Endometrial microvascular endothelial cells (primary cell): ENCODE data around the gene WNT9A. TPM values are rescaled to one million over a fixed set of nuclear protein-coding genes. Genes with fewer than 3 reads are reported as not detected.
"Not testable (repeated sequence)": the region's sequence is repeated elsewhere in the genome, so short reads cannot be mapped to it uniquely, and the experiment has no call there.

Source experiments
- in situ Hi-C: cut with HindIII; loops from 2 replicates; pipeline ENCODE4 v1.10.0; 2017; ENCODE audit warnings: low sequenced_read_pairs, low pct_unique_long_range_greater_than_20kb; ENCODE audit errors: inconsistent ontology term
- total RNA-seq: library from RNA; depleted of rRNA; stranded (reverse); fragments of >200 nt; gene quantifications from one replicate; pipeline ENCODE4 v1.2.3, GENCODE V29; 2015; ENCODE audit errors: inconsistent ontology term

WNT9A gene, protein sequence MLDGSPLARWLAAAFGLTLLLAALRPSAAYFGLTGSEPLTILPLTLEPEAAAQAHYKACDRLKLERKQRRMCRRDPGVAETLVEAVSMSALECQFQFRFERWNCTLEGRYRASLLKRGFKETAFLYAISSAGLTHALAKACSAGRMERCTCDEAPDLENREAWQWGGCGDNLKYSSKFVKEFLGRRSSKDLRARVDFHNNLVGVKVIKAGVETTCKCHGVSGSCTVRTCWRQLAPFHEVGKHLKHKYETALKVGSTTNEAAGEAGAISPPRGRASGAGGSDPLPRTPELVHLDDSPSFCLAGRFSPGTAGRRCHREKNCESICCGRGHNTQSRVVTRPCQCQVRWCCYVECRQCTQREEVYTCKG
- not detected for total RNA-seq

DNA sequence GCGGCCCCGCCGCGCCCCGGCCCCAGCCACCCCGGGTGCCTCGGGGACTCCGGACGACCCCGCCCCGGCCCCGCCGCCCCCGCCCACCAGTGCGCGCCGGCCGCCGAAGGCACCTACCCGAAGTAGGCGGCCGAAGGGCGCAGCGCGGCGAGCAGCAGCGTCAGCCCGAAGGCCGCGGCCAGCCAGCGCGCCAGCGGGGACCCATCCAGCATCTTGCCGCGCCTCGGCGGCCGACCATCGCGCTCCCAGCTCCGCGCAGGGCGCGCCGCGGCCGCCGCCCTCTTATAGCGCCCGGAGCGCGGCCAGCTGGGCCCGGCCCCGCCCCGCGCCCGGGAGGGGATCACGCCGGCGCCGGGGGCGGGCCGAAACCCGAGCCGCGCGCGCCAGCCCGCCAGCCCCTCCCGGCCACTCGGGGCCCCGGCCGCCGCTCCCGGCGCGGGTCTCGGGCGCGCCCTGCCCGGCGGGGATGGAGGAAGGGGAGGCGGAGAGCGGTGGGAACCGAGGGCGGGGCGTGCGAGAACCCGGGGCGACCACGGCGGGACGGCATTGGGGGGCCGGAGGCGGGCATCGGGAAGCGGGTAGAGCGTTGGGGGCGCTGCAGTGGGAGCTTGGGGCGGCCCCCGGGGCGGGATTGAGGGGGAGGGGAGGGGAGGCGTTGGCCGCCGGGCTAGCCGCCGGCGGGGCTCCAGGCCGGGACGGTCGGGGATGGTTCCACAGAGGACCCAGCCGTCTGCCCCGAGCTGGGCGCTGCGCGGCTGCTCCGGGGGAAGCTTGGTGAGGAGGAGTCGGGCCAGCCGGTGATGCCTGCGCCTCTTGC is at the start of gene WNT9A:
TSS of gene WNT9A (minus strand) at position 257 of the 817 bp plus-strand sequence. CDS start at position 212, 45 bp downstream.
- in situ Hi-C loops: no loop called here

DNA sequence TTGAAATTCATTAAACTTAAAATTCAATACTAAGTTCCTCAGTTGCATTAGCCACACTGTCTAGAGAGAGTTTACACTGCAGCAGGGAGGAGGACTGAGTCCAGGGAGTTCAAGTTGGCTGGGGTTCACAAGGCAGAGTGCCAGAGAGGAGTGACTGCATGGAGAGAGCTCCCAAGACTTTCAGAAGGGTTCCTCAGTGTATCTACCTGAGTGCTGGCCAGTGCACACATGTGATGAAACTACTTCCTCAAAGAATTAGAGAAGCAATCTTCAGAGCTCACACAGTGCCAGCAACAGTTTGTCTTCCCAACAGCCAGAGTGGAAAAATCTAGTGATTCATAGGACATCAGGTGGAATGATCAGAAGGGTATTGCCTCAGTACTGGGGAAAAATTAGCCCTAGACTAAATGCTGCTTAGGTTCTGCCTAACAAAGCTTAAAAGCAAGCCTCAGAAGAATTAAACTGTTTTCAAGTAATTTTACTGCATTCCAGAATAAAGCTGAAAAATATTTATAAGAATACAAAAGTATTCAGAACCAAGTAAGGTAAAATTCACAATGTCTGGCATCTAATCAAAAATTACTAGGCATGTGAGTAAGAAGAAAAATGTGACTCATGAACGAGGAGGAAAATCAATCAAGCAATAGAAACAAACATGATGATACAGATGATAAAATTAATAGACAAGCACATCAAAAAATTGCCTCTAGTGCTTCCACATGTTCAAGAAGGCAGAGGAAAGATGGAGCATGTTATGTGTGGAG is 48.6 kb upstream of the WNT9A start:
- in situ Hi-C loops: no loop called here

DNA sequence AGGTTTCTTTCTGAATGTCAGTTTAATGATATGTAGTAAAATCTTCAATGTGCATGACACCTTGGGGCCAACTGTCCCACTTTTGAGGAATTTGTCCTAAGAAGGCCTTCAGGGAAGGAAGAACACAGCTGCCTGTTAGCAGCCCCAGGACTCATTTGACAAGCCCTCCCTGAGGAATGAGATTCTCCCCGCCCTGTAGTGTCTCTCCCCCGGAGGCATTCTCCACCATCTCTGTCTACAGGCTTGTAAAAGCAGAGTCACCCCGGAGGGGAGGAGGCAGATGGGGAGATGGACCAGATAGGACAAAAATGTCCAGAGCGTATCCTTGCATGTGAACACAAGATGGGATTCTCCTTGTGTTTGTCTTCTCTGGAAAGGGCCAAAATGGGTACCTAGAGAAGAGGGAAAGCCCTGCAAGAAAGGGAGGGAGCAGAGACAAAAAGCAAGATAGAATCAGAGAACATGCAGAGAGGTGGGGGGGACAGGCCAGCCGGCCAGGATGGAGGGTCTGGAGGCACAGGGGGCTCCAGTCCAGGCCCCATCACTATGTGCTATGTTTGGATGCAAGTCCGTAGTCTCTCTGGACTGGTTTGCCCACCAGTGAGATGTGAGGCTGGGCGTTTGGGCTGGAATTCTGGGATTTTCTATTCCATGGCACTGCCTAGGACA is 47.0 kb upstream of the WNT9A start:
- in situ Hi-C loops: no loop called here

DNA sequence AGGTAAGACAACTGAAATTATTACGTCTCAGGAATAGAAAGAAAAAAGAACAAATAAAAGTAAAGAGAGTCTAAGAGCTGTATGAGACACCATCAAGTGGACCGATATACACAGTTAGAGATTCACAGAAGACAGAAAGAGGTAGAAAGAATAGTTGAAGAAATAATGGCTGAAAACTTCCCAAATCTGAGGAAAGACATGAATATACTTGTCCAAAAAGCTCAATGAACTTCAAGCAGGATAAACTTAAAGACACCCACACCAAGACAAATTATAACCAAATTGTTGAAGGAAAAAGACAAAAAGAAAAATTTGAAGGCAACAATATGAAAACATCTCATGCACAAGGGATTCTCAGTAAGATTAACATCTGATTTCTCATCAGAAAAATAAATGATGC is 39.4 kb upstream of the WNT9A start:
- in situ Hi-C loops: no loop called here

DNA sequence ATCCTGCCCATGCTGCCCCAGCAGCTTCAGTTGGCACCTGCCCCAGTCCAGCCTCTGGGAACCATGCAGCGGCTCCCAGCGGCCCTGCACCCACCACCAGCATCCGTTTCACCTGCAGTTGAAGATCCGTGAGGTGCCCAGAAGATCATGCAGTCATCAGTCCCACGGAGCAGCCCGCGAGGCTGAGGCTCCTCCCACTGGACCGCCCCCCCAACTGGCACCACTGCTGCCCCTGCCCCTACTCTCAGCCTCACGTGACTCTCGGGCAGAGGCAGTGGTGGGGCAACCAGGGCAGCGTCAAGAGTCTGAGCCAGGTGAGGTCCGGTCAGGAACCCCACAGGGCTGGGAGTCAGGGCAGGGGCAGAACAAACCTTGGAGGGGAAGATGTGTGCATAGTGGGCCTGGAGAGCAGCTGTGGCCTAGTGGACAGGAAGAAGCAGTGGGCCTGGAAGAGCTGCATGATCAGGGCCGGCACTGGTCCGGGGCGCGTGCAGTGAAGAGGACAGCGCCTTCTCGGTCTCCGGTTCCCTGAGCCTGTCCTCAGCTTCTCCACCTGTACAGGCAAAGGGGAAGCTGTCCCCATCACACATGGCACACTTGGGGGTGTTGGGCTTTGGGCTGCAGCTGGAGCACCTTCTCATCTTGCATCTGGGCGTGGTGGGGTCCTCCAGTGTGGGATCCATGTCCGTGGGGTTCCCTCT is 28.0 kb upstream of the WNT9A start:
- in situ Hi-C loops: not testable (repeated sequence)

DNA sequence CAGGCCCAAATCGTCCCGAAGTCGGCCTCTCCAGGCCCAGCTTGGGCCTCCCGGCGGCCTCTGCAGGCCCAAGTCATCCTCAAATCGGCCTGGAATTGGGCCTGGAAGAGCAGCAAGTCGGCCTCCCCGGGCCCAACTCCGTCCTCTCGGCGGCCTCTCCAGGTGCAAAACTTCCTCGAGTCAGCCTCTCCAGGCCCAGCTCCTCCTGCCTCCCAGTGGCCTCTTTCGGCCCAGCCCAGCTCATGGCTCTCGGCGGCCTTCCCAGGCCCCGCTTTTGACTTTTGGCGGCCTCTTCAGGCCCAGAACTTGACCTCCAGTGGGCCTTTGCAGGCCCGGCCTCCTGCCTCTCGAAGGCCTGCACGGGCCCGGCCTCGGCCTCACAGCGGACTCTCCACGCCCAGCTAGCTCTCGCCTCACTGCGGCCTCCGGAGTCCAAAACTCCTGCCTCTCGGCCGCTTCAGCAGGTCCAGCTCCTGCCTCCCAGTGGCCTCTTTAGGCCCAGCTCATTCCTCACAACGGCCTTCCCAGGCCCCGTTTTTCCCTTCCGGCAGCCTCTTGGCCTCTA is 26.1 kb upstream of the WNT9A start:
- in situ Hi-C loops: not testable (repeated sequence)

DNA sequence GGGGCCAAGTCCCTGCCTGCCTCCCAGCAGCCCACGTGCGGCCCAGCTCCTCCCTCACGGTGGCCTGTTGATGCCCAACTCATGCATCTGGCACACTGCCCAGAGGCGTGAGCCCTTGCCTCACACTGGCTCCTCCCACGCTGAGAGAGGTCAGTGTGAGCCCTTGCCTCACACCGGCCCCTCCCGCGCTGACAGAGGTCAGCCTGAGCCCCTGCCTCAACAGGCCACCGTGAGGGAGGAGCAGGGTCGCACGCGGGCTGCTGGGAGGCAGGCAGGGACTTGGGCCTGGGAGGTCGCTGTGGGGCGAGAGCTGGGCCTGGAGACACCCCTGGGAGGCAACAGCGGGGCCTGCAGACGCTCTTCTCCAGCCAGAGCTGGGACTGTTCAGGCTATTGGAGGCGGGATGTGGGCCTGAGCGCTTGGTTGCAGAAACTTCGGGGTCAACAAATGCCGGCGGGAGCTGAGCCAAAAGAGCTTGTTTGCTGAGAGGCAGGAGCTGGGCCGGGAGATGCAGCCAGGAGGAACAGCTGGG is 25.2 kb upstream of the WNT9A start:
- in situ Hi-C loops: not testable (repeated sequence)

DNA sequence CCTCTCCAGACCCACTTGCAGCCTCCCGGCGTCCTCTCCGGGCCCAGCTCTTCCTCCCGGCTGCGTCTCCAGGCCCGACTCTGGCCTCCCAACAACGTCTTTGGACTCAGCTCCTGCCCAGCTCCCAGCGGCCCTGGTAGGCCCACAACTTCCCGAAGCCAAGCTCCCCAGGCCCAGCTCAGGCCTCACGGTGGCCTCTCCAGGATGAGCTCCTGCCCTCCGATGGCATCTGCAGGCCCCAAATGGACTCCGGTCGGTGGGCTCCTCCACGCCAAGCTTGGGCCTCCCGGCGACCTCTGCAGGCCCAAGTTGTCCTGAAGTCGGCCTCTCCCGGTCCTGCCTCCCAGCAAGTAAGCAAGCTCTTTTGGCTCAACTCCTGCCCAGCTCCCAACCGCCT is 24.5 kb upstream of the WNT9A start:
- in situ Hi-C loops: not testable (repeated sequence)

DNA sequence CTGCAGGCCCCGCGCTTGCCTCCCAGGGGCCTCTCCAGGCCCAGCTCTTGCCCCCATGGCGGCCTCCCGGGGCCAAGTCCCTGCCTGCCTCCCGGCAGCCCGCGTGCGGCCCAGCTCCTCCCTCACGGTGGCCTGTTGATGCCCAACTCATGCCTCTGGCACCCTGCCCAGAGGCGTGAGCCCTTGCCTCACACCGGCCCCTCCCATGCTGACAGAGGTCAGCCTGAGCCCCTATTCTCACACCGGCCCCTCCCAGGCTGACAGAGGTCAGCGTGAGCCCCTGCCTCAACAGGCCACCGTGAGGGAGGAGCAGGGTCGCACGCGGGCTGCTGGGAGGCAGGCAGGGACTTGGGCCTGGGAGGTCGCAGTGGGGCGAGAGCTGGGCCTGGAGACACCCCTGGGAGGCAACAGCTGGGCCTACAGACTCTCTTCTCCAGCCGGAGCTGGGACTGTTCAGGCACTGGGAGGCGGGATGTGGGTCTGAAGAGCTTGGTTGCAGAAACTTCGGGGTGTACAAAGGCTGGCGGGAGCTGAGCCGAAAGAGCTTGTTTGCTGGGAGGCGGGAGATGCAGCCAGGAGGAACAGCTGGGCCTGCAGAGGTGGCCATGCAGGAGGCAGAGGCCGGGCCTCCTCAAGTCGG is 24.0 kb upstream of the WNT9A start:
- in situ Hi-C loops: not testable (repeated sequence)

DNA sequence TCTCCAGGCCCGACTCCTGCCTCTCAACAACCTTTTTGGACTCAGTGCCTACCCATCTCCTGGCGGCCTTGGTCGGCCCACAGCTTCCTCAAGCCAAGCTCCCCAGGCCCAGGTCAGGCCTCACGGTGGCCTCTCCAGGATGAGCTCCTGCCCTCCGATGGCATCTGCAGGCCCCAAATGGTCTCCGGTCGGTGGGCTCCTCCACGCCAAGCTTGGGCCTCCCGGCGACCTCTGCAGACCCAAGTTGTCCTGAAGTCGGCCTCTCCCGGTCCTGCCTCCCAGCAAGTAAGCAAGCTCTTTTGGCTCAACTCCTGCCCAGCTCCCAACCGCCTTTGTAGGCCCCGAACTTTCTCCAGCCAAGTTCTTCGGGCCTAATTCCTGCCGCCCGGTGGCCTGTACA is 23.5 kb upstream of the WNT9A start:
- in situ Hi-C loops: not testable (repeated sequence)

DNA sequence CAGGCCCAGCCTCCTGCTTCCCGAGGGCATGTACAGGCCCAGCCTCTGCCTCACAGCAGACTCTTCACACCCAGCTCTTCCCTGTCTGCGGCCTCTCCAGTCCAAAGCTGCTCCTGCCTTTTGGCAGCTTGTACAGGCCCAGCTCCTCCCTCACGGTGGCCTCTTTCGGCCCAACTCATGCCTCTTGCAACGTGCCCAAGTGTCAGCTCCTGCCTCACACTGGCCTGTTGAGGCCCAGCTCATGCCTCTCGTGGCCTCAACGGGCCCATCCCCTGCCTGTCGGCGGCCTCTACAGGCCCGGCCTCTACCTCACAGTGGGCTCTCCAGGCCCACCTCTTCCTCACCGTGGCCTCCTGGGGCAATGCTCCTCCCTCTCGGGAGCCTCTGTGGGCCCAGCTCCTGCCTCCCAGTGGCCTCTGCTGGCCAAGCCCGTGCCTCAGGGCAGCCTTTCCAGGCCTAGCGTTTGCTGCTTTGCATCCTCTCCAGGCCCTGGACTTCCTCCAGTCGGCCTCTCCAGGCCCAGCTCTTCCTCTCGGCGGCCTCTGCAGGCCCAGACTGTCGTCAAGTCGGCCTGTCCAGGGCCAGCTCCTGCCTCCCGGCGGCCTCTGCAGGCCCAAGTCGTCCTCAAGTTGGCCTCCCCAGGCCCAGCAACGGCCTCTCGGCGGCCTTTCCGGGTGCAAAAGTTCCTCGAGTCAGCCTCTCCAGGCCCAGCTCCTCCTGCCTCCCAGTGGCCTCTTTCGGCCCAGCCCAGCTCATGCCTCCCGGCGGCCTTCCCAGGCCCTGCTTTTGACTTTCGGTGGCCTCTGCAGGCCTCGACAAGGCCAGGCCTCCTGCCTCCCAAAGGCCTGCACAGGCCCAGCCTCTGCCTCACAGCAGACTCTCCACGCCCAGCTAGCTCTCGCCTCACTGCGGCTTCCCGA is 22.6 kb upstream of the WNT9A start:
- in situ Hi-C loops: not testable (repeated sequence)

DNA sequence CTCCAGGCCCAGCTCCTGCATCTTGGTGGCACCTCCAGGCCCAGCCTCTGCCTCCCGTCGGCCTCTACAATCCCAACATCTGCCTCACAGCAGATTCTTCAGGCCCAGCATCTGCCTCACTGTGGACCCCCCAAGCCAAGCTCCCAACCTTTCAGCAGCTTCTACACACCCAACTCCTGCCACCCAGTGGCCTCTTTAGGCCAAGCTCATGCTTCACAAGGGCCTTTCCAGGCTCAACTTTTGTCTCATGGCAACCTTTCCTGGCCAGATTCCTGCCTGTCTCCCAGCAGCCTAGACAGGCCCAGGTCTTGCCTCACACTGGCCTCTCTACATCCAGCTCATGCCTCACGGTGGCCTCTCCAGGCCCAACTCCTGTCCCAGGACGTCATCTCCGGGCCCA is 20.1 kb upstream of the WNT9A start:
- in situ Hi-C loops: not testable (repeated sequence)

DNA sequence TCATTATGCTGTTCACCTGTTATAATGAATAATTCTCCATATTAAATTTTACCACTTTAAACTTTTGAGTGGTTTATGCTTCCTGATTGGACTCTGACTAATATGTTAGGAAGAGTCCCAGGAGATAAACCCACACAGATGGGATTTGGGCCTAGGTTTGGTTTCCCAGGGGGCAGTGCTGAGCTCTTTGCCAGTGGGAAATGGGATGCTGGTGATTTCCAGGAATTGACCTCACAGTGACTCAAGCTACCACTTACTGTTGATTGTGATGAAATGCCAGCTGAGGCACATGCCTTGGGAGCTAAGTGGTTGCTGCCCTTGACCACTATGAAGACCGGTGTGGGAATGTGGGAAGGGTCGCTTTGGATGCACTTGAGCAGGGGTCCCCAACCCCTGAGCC is 19.0 kb upstream of the WNT9A start:
- in situ Hi-C loops: not testable (repeated sequence)

DNA sequence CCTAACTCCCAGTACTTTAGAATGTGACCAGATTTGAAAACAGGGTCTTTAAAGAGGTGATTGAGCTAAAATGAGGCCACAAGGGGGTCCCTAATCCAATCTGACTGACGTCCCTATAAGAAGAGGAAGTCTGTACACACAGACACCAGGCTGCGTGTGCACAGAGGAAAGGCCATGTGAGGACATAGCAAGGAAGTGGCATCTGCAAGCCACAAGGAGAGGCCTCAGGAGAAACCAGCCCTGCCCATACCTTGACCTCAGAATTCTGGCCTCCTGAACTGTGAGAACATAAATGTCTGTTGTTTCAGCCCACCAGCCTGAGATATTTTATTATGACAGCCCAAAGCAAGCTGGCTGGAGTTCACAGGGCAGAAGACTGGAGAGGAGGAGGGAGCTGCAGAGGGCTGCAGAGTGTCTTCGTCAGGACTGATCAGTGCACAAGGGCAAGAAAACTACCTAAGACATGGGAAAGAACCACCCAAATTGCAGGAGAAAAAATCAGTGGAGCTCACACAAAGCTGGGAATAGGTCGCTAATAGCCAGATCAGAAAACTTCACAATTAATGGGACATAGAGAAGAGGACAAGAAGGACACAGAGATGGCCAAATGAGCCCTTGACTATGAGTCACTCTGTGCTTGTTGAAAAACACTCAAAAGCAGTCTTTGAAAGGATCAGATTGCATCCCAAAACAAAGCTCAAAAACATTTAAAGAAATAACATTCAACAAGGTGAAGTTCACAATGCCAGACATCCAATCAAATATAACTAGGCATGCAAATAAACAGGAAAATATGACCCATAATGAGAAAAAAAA is 14.1 kb upstream of the WNT9A start:
- in situ Hi-C loops: no loop called here

DNA sequence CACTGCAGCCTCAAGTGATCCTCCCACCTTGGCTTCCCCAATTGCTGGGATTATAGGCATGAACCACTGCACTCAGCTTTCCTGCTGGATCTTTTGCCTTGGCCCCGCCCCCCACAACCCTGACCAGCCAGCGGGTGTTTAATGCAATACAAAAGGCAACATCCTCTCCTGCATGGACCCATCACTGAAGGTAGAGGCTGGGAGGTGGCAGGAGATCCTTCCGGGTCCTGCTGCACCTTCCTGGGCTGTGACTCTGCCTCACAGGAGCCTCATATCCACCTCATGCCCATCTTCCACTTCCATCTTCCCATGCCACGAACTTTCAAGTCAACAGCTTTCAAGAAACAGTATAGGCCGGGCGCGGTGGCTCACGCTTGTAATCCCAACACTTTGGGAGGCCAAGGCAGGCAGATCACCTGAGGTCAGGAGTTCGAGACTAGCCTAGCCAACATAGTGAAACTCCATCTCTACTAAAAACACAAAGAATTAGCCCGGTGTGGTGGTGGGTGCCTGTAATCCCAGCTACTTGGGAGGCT is 11.7 kb upstream of the WNT9A start:
- in situ Hi-C loops: no loop called here
